Measurements from ENCODE around the gene CDADC1. TPM values are rescaled to one million over a fixed set of nuclear protein-coding genes. Genes with fewer than 3 reads are reported as not detected.

Gene CDADC1
- total and polyA plus RNA-seq, 2 of the 13 experiments (the other 11 are each of a cell fraction or from before 2014, with no cell fraction given): 2.4 to 9.0 TPM

DNA sequence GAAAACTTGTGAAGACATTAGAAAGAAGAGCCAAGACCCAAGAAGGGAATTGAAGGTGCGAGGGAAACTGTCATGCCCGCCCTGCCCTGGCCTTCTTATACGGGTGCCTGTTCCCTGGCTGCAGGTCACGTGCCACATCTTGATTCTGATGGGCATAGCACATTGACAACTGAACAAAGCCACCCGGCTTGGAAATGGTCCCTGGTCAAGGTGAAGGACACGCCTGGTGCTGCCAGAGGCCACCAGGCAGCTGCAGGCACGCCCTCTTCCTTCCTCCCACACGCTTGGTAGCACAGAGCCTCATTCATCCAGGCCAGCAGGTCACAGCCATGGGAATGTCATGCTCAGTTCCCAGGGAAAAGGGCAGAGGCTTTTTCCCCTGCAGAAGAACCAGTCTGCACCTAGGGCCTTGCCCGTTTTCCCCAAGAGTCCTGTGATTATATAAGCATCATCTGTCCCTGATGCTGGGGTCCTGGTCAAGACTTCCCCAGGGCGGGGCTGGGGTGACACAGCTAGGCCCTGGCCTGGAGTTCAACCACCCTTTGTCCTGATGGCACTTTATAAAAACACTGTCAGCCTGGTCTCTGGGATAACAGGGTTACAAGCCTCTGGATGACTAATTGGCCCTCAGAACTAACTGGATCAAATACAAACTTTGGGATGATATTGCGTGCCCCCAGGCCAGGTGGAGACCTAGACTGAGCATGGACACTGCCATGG is 56.0 kb downstream of the CDADC1 start (continued):
- TF ChIP-seq, protein P1, sequence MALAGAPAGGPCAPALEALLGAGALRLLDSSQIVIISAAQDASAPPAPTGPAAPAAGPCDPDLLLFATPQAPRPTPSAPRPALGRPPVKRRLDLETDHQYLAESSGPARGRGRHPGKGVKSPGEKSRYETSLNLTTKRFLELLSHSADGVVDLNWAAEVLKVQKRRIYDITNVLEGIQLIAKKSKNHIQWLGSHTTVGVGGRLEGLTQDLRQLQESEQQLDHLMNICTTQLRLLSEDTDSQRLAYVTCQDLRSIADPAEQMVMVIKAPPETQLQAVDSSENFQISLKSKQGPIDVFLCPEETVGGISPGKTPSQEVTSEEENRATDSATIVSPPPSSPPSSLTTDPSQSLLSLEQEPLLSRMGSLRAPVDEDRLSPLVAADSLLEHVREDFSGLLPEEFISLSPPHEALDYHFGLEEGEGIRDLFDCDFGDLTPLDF (CRISPR knock-in tag; IDR thresholded peaks at IDR 0.05): no peak
- TF ChIP-seq ZNF629 (CRISPR knock-in tag; conservative IDR thresholded peaks at IDR 0.05) (peak; percentile 50; the same call in 1 of the 2 replicates), CREM (IDR thresholded peaks at IDR 0.05) (peak; percentile 40; the same call in 1 of the 2 replicates), CREM (CRISPR knock-in tag; IDR thresholded peaks at IDR 0.05) (no peak), MLLT10 (CRISPR knock-in tag; IDR thresholded peaks at IDR 0.05) (no peak), ZNF687 (CRISPR knock-in tag; IDR thresholded peaks at IDR 0.05) (peak; percentile 73), RAD51 (IDR thresholded peaks at IDR 0.05; ENCODE audit: borderline replicate concordance) (peak; percentile 35; the same call in 1 of the 2 replicates), TGIF2 (CRISPR knock-in tag; IDR thresholded peaks at IDR 0.05) (peak; percentile 75; the same call in 1 of the 2 replicates), SPEN (CRISPR knock-in tag; IDR thresholded peaks at IDR 0.05; ENCODE audit: low read depth) (peak; percentile 53; the same call in 1 of the 2 replicates), SP1 (IDR thresholded peaks at IDR 0.05) (no peak), SP1 (CRISPR knock-in tag; IDR thresholded peaks at IDR 0.05) (peak; percentile 59), HMGXB4 (CRISPR knock-in tag; IDR thresholded peaks at IDR 0.05; ENCODE audit: borderline replicate concordance in 1 of 2, low read depth in 1 of 2) (peak in 1 of 2 experiments; percentile 33; a peak in 1 of 4 replicates), SRY (CRISPR knock-in tag; IDR thresholded peaks at IDR 0.05) (0 out of 2 replicates have a peak, but pooled peaks have one; percentile 40), ZNF234 (CRISPR knock-in tag; conservative IDR thresholded peaks at IDR 0.05) (no peak)
- TF ChIP-seq, protein P2, sequence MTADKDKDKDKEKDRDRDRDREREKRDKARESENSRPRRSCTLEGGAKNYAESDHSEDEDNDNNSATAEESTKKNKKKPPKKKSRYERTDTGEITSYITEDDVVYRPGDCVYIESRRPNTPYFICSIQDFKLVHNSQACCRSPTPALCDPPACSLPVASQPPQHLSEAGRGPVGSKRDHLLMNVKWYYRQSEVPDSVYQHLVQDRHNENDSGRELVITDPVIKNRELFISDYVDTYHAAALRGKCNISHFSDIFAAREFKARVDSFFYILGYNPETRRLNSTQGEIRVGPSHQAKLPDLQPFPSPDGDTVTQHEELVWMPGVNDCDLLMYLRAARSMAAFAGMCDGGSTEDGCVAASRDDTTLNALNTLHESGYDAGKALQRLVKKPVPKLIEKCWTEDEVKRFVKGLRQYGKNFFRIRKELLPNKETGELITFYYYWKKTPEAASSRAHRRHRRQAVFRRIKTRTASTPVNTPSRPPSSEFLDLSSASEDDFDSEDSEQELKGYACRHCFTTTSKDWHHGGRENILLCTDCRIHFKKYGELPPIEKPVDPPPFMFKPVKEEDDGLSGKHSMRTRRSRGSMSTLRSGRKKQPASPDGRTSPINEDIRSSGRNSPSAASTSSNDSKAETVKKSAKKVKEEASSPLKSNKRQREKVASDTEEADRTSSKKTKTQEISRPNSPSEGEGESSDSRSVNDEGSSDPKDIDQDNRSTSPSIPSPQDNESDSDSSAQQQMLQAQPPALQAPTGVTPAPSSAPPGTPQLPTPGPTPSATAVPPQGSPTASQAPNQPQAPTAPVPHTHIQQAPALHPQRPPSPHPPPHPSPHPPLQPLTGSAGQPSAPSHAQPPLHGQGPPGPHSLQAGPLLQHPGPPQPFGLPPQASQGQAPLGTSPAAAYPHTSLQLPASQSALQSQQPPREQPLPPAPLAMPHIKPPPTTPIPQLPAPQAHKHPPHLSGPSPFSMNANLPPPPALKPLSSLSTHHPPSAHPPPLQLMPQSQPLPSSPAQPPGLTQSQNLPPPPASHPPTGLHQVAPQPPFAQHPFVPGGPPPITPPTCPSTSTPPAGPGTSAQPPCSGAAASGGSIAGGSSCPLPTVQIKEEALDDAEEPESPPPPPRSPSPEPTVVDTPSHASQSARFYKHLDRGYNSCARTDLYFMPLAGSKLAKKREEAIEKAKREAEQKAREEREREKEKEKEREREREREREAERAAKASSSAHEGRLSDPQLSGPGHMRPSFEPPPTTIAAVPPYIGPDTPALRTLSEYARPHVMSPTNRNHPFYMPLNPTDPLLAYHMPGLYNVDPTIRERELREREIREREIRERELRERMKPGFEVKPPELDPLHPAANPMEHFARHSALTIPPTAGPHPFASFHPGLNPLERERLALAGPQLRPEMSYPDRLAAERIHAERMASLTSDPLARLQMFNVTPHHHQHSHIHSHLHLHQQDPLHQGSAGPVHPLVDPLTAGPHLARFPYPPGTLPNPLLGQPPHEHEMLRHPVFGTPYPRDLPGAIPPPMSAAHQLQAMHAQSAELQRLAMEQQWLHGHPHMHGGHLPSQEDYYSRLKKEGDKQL (CRISPR knock-in tag; IDR thresholded peaks at IDR 0.05; ENCODE audit: low read depth): peak; percentile 29; the same call in 1 of the 2 replicates

All from HepG2 (cell line).